B cell (primary cell): ENCODE measurements around the gene PRRT2. TPM values are rescaled to one million over a fixed set of nuclear protein-coding genes. Genes with fewer than 3 reads are reported as not detected.
A peak's percentile ranks its signal among the peaks of the same experiment; 100 is the strongest.

Source experiments
- ATAC-seq: fragments of 200-7000 bp; cut with Tn5 transposase; one replicate; pipeline ENCODE4 v1.10.0; 2021; ENCODE audit warnings: low read depth, mild to moderate bottlenecking, moderate number of reproducible peaks, moderate library complexity
- CTCF ChIA-PET: fragments of 350-600 bp; sonication (Branson Sonifier 250); formaldehyde crosslinking; loops from one replicate; lab custom pipeline; 2021; ENCODE audit warnings: antibody characterized with exemption, inconsistent platforms; lab: Charles Lee
- POLR2A ChIA-PET: fragments of 350-600 bp; sonication (Branson Sonifier 250); formaldehyde crosslinking; loops from one replicate; lab custom pipeline; 2021; ENCODE audit warnings: antibody characterized with exemption; lab: Charles Lee
- DNase-seq: peaks from one replicate; pipeline ENCODE4 v3.0.0; 2013
- H2AFZ ChIP-seq: 2 replicates; pipeline ENCODE4 v1.6.1; 2012; ENCODE audit warnings: mild to moderate bottlenecking, low read depth, low read length; ENCODE audit not compliant: insufficient read depth, poor library complexity, severe bottlenecking
- H3K27ac ChIP-seq, 2 donors: 1 replicate in 1 of 2; 2 replicates in 1 of 2; pipeline ENCODE4 v1.5.1; 2012 to 2013; ENCODE audit warnings: low read length in 2 of 2, mild to moderate bottlenecking in 2 of 2, moderate library complexity in 1 of 2
- H3K27me3 ChIP-seq, 4 experiments: fragments of 200-600 bp in 1 of 4; sonication (generic) in 1 of 4; replicated peaks in 1 of 4; 1 replicate in 2 of 4; 2 replicates in 2 of 4; pipeline versions ENCODE4 v1.6.1 to v1.7.0; 2013 to 2016; ENCODE audit warnings: low read length in 3 of 4, mild to moderate bottlenecking in 2 of 4, mixed read lengths in 1 of 4, moderate library complexity in 1 of 4; ENCODE audit not compliant: insufficient read depth in 4 of 4, control insufficient read depth in 3 of 4; ENCODE audit errors: control extremely low read depth in 1 of 4
- H3K36me3 ChIP-seq, 2 experiments: replicated peaks in 1 of 2; 1 replicate in 1 of 2; 2 replicates in 1 of 2; pipeline versions ENCODE4 v1.6.1 to v1.7.1; 2013; ENCODE audit warnings: low read length in 1 of 2; ENCODE audit not compliant: insufficient read depth in 2 of 2, control insufficient read depth in 1 of 2; ENCODE audit errors: control extremely low read depth in 1 of 2, extremely low read depth in 1 of 2
- H3K4me1 ChIP-seq, 2 donors: fragments of 200-600 bp in 1 of 2; sonication (generic) in 1 of 2; 1 replicate in 1 of 2; 2 replicates in 1 of 2; pipeline versions ENCODE4 v1.5.1 to v1.6.1; 2013 to 2017; ENCODE audit warnings: low read length in 2 of 2; ENCODE audit not compliant: control insufficient read depth in 2 of 2, insufficient read depth in 2 of 2
- H3K4me2 ChIP-seq: replicated peaks from 2 replicates; pipeline ENCODE3; 2012; ENCODE audit warnings: mild to moderate bottlenecking, low read depth, low read length; ENCODE audit not compliant: poor library complexity, severe bottlenecking
- H3K4me3 ChIP-seq, 5 experiments: fragments of 200-600 bp in 1 of 5; sonication (generic) in 1 of 5; 1 replicate in 3 of 5; 2 replicates in 2 of 5; pipeline versions ENCODE4 v1.5.1 to v1.7.0; 2011 to 2016; ENCODE audit warnings: low read length in 4 of 5, mild to moderate bottlenecking in 4 of 5, low read depth in 2 of 5, control low read depth in 1 of 5, moderate library complexity in 1 of 5; ENCODE audit not compliant: insufficient read depth in 1 of 5; ENCODE audit errors: control extremely low read depth in 1 of 5, extremely low read depth in 1 of 5
- H3K79me2 ChIP-seq: fragments of 200-600 bp; sonication (generic); one replicate; pipeline ENCODE4 v1.6.0; 2016; ENCODE audit warnings: low read length; ENCODE audit not compliant: control insufficient read depth, insufficient read depth
- H3K9ac ChIP-seq: fragments of 200-600 bp; sonication (generic); 2 replicates; pipeline ENCODE4 v1.6.1; 2017; ENCODE audit warnings: mild to moderate bottlenecking, low read length, moderate library complexity
- H3K9me3 ChIP-seq, 3 donors: one replicate each; pipeline versions ENCODE4 v1.6.1 to v1.7.1; 2013; ENCODE audit warnings: low read length in 2 of 3; ENCODE audit not compliant: control insufficient read depth in 2 of 3, insufficient read depth in 1 of 3; ENCODE audit errors: control extremely low read depth in 1 of 3
- H4K20me1 ChIP-seq: 2 replicates; pipeline ENCODE4 v1.6.0; 2012; ENCODE audit warnings: mild to moderate bottlenecking, low read length; ENCODE audit not compliant: insufficient read depth, control insufficient read depth, poor library complexity, severe bottlenecking
- H3K27ac Mint-ChIP-seq: one replicate; pipeline ENCODE4 v1.8.0; 2021; ENCODE audit warnings: mixed read lengths
- H3K27me3 Mint-ChIP-seq: one replicate; pipeline ENCODE4 v1.8.0; 2021; ENCODE audit warnings: mixed read lengths
- H3K4me1 Mint-ChIP-seq: one replicate; pipeline ENCODE4 v1.8.0; 2021; ENCODE audit warnings: mixed read lengths
- H3K4me3 Mint-ChIP-seq: one replicate; pipeline ENCODE4 v1.8.0; 2021; ENCODE audit warnings: mixed read lengths
- H3K9me3 Mint-ChIP-seq: one replicate; pipeline ENCODE4 v1.8.0; 2022; ENCODE audit warnings: mixed read lengths; ENCODE audit not compliant: insufficient read depth
- EZH2 ChIP-seq: IDR thresholded peaks from 2 replicates; pipeline ENCODE4 v1.6.1; 2012; ENCODE audit warnings: borderline replicate concordance, low read depth, mild to moderate bottlenecking, moderate library complexity, low read length; ENCODE audit not compliant: insufficient read depth, poor library complexity, severe bottlenecking
- WGBS: methylation state at CpG from one replicate; pipeline ENCODE4 v1.1.5; 2013; ENCODE audit warnings: missing lambda C conversion rate; ENCODE audit not compliant: insufficient coverage; 5-methylcytosine and 5-hydroxymethylcytosine counted together
- intact Hi-C: fragments of 100-400 bp; cut with micrococcal nuclease; formaldehyde crosslinking; loops from one replicate; pipeline ENCODE4 v1.10.0; 2022
- polyA plus RNA-seq: library from polyadenylated mRNA; depleted of rRNA; stranded (reverse); fragments of >200 nt; gene quantifications from 2 replicates; pipeline ENCODE4 v1.2.3, GENCODE V29; 2012
- total RNA-seq, 2 donors: library from RNA; stranded (reverse); fragments of 120-200 nt in 1 of 2; gene quantifications; 1 replicate in 1 of 2; 2 replicates in 1 of 2; pipeline versions ENCODE4 v1.2.3 to v1.2.4, GENCODE V29; 2013 to 2022
- TF ChIP-seq, protein P1 (sequence below): fragments of 200-600 bp; IDR thresholded peaks from one replicate; pipeline ENCODE4 v1.8.0; 2022; ENCODE audit warnings: antibody characterized with exemption, mild to moderate bottlenecking

The PRRT2 gene
- total and polyA plus RNA-seq, 2 donors (not counting 1 experiment from before 2014, with no cell fraction given) = 0.79 to 3.1 TPM

DNA sequence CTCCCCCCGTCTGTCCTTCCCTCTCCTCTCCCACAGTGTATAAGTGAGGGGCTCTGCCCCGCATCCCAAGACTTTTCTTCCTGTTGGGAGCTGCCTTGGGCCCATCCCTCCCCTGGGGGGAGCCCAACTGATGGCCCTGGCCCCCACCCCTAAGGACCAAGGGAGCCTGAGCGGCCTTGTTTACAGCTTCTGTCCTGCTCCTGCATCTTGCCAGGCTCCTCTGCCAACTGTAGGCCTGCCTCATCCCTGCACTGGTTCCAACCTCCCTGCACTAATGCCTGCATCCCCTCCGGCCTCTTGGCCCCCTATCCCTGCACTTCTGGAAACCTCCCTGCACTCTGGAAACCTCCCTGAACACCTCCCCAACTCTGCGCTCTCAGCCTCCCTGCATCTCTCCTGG lies 2.6 kb downstream of the PRRT2 start:
- Histone ChIP-seq H3K79me2 (peaks cover 45% of the 10 kb centered on the region), H3K4me2 (peak overlapping the region; percentile 87), H3K4me3 (no peak overlapping the region), H3K9ac (no peak overlapping the region), H3K36me3 (peaks cover 2 to 23% of the 10 kb centered on the region in 2 experiments), H3K27me3 (peaks cover 0 to 13% (median 5%) of the 10 kb centered on the region in 4 experiments), H4K20me1 (peaks cover 45% of the 10 kb centered on the region), H3K9me3 (peaks cover 0 to 5% (median 0%) of the 10 kb centered on the region in 3 donors), H2AFZ (peak overlapping the region; percentile 90), H3K27ac (no peak overlapping the region), H3K4me1 (peaks cover 42 to 62% of the 10 kb centered on the region in 2 donors)
- POLR2A ChIA-PET = interaction anchor here (2.0 to 2.8 kb wide), 2 partner anchors 10 to 24 kb away, joined by 14 to 15 read pairs; partner anchors contain the start of gene KIF22
- WGBS = 98% methylated on average over 4 of the region's 5 CpGs
- no peaks in the 10 kb centered on the region for H3K9me3 Mint-ChIP-seq
- peak; percentile 28 for DNase-seq
- H3K4me1 Mint-ChIP-seq = peaks cover 64% of the 10 kb centered on the region
- peak overlapping the region; percentile 97 for H3K4me3 Mint-ChIP-seq
- intact Hi-C loops = loop anchor here (10.0 kb wide), 1 partner anchor 220 kb away; no protein-coding TSS in a partner anchor
- H3K27ac Mint-ChIP-seq = peak overlapping the region; percentile 37
- no peaks in the 10 kb centered on the region for H3K27me3 Mint-ChIP-seq
- CTCF ChIA-PET = no interaction called here
- TF ChIP-seq, protein P1, sequence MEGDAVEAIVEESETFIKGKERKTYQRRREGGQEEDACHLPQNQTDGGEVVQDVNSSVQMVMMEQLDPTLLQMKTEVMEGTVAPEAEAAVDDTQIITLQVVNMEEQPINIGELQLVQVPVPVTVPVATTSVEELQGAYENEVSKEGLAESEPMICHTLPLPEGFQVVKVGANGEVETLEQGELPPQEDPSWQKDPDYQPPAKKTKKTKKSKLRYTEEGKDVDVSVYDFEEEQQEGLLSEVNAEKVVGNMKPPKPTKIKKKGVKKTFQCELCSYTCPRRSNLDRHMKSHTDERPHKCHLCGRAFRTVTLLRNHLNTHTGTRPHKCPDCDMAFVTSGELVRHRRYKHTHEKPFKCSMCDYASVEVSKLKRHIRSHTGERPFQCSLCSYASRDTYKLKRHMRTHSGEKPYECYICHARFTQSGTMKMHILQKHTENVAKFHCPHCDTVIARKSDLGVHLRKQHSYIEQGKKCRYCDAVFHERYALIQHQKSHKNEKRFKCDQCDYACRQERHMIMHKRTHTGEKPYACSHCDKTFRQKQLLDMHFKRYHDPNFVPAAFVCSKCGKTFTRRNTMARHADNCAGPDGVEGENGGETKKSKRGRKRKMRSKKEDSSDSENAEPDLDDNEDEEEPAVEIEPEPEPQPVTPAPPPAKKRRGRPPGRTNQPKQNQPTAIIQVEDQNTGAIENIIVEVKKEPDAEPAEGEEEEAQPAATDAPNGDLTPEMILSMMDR = no peak
- TF ChIP-seq EZH2 = no peak
- ATAC-seq = no peak

DNA sequence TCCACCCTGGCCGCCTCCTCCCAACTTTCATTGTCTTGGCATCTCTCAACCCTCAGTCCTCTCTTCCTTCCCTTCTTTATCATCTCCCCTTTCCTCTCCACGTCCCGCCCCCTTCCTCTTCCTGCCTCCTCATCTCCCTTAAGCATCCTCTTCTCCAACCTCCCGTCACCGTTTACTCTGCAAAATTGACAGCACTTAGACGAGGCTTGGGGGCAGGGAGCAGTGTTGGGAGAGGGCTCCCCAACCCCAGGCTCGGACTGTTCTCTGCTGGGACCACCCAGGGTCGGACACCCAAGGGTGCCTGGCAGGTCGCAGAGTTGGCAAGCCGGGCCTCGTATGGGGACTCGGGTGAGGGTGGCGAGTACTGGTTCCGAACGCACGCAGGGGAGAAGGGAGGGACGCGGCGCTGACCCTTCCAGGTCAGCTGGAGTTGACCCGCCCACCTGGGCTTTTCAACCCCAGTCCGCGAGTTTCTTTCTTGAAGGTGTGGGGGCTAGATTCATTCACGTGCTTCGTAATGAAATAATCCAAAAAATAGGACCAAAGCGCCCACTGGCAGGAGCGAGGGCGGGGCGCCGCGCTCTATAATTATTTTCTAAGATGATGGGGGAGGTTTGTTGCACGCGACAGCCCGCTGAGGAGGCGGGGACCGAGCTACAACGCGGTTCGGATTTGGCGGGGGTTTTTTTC lies 3.2 kb downstream of the PRRT2 start:
- H3K4me1 Mint-ChIP-seq = peaks cover 65% of the 10 kb centered on the region
- TF ChIP-seq EZH2 = no peak
- TF ChIP-seq, protein P1 = no peak
- no peaks in the 10 kb centered on the region for H3K9me3 Mint-ChIP-seq
- H3K4me2 ChIP-seq = peak overlapping the region; percentile 87
- H3K9ac ChIP-seq = peak overlapping the region; percentile 69
- H3K79me2 ChIP-seq = peaks cover 45% of the 10 kb centered on the region
- H3K27ac Mint-ChIP-seq = peak overlapping the region; percentile 83
- peaks cover 2 to 25% of the 10 kb centered on the region in 2 experiments for H3K36me3 ChIP-seq
- peaks cover 0 to 13% (median 5%) of the 10 kb centered on the region in 4 experiments for H3K27me3 ChIP-seq
- intact Hi-C loops = loop anchor here (5.0 to 10.0 kb wide), 2 partner anchors 157 to 220 kb away; partner anchors contain the start of gene TAOK2
- no peak for ATAC-seq
- ChIA-PET POLR2A (interaction anchor here (0.6 to 2.8 kb wide), 8 partner anchors 8 to 260 kb away, joined by 3 to 31 read pairs (median 12); partner anchors contain the start of genes KIF22, MAZ and PPP4C), CTCF (interaction anchor here (0.7 to 5.7 kb wide), 14 partner anchors 8 to 139 kb away, joined by 3 to 66 read pairs (median 6); partner anchors contain the start of genes KIF22 and MAZ)
- H3K9me3 ChIP-seq = peaks cover 0 to 5% (median 0%) of the 10 kb centered on the region in 3 donors
- H3K27me3 Mint-ChIP-seq = no peaks in the 10 kb centered on the region
- peaks cover 45% of the 10 kb centered on the region for H4K20me1 ChIP-seq
- H3K27ac ChIP-seq = peak overlapping the region in 1 of 2 donors; percentile 88
- H3K4me3 ChIP-seq = peak overlapping the region; percentile 73 to 93 (median 84)
- WGBS = 6% methylated on average over 23 of the region's 39 CpGs
- peaks cover 43 to 62% of the 10 kb centered on the region in 2 donors for H3K4me1 ChIP-seq
- no peak for DNase-seq
- peak overlapping the region; percentile 97 for H3K4me3 Mint-ChIP-seq
- peak overlapping the region; percentile 90 for H2AFZ ChIP-seq
